ENCODE results near the gene RMC1. TPM values are rescaled to one million over a fixed set of nuclear protein-coding genes. Genes with fewer than 3 reads are reported as not detected.

The RMC1 gene
- total RNA-seq, 1 experiment from 2014 or later: 39.8 TPM

DNA sequence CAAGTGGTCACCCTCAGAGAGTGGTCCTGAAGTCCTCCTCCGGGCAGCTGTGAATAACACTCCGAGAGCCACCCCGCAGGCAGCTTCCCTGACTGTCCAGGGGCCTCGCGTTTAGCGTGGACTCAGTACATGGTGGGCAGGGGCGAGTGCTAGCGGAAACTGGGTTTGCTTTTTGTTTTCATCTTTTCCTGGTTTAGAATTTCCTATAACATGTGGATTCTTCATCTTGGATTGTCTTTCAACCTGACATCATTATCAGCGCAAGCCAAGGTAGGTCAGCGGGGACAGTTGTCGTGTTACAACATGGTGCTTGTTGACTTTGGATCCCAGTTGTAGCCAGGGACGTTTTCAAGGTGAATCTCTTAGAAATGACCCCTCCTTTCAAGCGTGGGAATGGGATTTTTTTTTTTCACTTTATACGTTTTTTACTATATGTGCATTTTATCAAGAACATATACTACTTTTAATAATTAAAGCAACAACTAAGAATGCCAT, 20.9 kb downstream of the RMC1 start:
- no peak overlapping the region for H3K27ac ChIP-seq (ENCODE audit: low read depth, low read length, poor library complexity, severe bottlenecking)
- no peaks in the 10 kb centered on the region for H3K9me3 ChIP-seq (ENCODE audit: low read depth, low read length, poor library complexity, severe bottlenecking)
- H3K36me3 ChIP-seq (ENCODE audit: insufficient read depth, low read length, poor library complexity, severe bottlenecking): peaks cover 58% of the 10 kb centered on the region
- TF ChIP-seq, protein P1, sequence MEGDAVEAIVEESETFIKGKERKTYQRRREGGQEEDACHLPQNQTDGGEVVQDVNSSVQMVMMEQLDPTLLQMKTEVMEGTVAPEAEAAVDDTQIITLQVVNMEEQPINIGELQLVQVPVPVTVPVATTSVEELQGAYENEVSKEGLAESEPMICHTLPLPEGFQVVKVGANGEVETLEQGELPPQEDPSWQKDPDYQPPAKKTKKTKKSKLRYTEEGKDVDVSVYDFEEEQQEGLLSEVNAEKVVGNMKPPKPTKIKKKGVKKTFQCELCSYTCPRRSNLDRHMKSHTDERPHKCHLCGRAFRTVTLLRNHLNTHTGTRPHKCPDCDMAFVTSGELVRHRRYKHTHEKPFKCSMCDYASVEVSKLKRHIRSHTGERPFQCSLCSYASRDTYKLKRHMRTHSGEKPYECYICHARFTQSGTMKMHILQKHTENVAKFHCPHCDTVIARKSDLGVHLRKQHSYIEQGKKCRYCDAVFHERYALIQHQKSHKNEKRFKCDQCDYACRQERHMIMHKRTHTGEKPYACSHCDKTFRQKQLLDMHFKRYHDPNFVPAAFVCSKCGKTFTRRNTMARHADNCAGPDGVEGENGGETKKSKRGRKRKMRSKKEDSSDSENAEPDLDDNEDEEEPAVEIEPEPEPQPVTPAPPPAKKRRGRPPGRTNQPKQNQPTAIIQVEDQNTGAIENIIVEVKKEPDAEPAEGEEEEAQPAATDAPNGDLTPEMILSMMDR (conservative IDR thresholded peaks at IDR 0.05; ENCODE audit: low read depth, low read length): no peak
- no peak for TF ChIP-seq EZH2 (IDR thresholded peaks at IDR 0.05; ENCODE audit: borderline replicate concordance, low read depth, low read length, poor library complexity, severe bottlenecking)
- no peak for DNase-seq (ENCODE audit: low spot score)
- TSS peak; percentile 4 for BruUV-seq (replicated peaks)
- H3K4me3 ChIP-seq (ENCODE audit: low read depth, low read length, poor library complexity, severe bottlenecking): no peak overlapping the region
- CTCF ChIA-PET: no interaction called here
- POLR2A ChIA-PET (ENCODE audit: low non-redundant PET): no interaction called here
- no peaks in the 10 kb centered on the region for H3K4me1 ChIP-seq (ENCODE audit: insufficient read depth, low read length, poor library complexity, severe bottlenecking)
- H3K27me3 ChIP-seq (replicated peaks; ENCODE audit: insufficient read depth, low read depth, low read length, poor library complexity): no peaks in the 10 kb centered on the region
- intact Hi-C loops (cut with micrococcal nuclease; ENCODE audit: unreplicated experiment): no loop called here

DNA sequence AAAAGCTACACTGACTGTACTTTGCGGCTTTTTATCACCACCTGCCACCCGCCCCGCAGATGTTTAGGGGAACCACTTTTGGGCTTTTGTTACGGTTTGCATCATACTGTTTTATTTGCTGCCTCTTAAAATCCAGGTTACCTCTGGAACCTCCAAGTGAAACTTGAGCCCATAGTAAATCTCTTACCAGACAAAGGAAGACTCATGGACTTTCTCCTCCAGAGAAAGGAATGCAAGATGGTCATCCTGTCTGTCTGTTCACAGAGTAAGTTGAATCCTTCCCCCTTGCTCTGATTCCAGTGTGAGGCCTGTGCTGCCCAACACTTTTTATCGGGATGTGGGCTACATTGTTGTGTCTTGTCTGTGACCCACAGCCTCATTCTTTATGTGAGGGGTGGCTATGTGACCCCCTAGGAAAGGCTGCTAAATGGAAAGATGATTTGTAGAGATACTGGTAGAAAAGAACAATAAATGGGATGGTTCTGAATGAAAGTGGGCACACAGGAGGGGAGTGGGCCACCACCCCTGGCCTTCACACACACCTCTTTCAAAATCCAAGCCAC, 23.3 kb downstream of the RMC1 start:
- no peak for DNase-seq (ENCODE audit: low spot score)
- Histone ChIP-seq H3K4me3 (ENCODE audit: low read depth, low read length, poor library complexity, severe bottlenecking) (no peak overlapping the region), H3K27me3 (replicated peaks; ENCODE audit: insufficient read depth, low read depth, low read length, poor library complexity) (no peaks in the 10 kb centered on the region), H3K27ac (ENCODE audit: low read depth, low read length, poor library complexity, severe bottlenecking) (no peak overlapping the region), H3K36me3 (ENCODE audit: insufficient read depth, low read length, poor library complexity, severe bottlenecking) (peaks cover 68% of the 10 kb centered on the region), H3K9me3 (ENCODE audit: low read depth, low read length, poor library complexity, severe bottlenecking) (no peaks in the 10 kb centered on the region), H3K4me1 (ENCODE audit: insufficient read depth, low read length, poor library complexity, severe bottlenecking) (no peaks in the 10 kb centered on the region)
- TF ChIP-seq, protein P1 (conservative IDR thresholded peaks at IDR 0.05; ENCODE audit: low read depth, low read length): no peak
- no peak for TF ChIP-seq EZH2 (IDR thresholded peaks at IDR 0.05; ENCODE audit: borderline replicate concordance, low read depth, low read length, poor library complexity, severe bottlenecking)
- ChIA-PET POLR2A (ENCODE audit: low non-redundant PET) (no interaction called here), CTCF (no interaction called here)
- no TSS peak for BruUV-seq (replicated peaks)
- intact Hi-C loops (cut with micrococcal nuclease; ENCODE audit: unreplicated experiment): no loop called here

DNA sequence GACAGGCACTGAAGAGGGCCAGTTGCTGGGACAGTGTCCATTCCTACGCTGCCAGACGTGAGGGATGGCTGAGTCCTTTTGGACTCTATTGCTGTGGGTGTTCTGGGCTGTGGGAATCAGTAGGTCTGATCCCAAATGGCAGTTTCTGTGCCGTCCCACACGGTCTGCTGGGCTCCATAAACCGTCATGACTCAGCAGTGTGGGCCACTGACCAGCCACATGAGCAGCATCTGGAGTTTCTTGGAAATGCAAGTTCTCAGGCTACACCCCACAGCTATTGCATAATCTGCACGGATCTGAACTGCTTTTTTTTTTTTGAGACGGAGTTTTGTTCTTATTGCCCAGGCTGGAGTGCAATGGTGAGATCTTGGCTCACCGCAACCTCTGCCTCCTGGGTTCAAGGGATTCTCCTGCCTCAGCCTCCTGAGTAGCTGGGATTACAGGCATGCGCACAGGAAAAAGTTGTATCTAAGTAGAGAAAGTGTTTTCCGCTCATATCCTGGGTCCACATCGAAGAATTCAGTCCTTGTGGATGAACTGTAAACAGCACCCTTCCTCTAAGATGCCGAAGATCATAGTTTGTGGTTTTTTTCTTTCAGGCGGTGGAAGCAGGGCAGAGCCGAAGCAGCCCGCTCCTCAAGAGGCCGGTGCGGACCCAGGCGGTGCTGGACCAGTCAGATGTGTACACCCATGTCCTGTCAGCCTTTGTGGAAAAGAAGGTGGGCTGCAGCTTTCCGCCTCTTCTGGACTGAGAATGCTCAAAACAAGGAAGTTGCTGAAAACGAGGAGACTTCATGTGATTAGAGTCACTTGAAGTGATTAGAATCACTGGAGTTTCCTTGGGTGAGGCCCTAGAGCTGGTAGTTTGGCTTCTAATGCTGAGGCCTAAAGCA, 25.5 kb downstream of the RMC1 start:
- DNase-seq (ENCODE audit: low spot score): no peak
- no peaks in the 10 kb centered on the region for H3K4me1 ChIP-seq (ENCODE audit: insufficient read depth, low read length, poor library complexity, severe bottlenecking)
- ChIA-PET CTCF (no interaction called here), POLR2A (ENCODE audit: low non-redundant PET) (no interaction called here)
- H3K4me3 ChIP-seq (ENCODE audit: low read depth, low read length, poor library complexity, severe bottlenecking): no peak overlapping the region
- intact Hi-C loops (cut with micrococcal nuclease; ENCODE audit: unreplicated experiment): no loop called here
- no peaks in the 10 kb centered on the region for H3K9me3 ChIP-seq (ENCODE audit: low read depth, low read length, poor library complexity, severe bottlenecking)
- no peaks in the 10 kb centered on the region for H3K27me3 ChIP-seq (replicated peaks; ENCODE audit: insufficient read depth, low read depth, low read length, poor library complexity)
- no peak for TF ChIP-seq EZH2 (IDR thresholded peaks at IDR 0.05; ENCODE audit: borderline replicate concordance, low read depth, low read length, poor library complexity, severe bottlenecking)
- TF ChIP-seq, protein P1 (conservative IDR thresholded peaks at IDR 0.05; ENCODE audit: low read depth, low read length): no peak
- H3K36me3 ChIP-seq (ENCODE audit: insufficient read depth, low read length, poor library complexity, severe bottlenecking): peaks cover 83% of the 10 kb centered on the region
- no TSS peak for BruUV-seq (replicated peaks)
- H3K27ac ChIP-seq (ENCODE audit: low read depth, low read length, poor library complexity, severe bottlenecking): no peak overlapping the region
